Ramos (cell line): ENCODE results near the gene ITGAD.

Experiments used
- in situ Hi-C: fragments of 300-500 bp; cut with MboI; formaldehyde crosslinking; loops from one replicate; pipeline ENCODE4 v1.14.3; 2022; ENCODE audit warnings: low sequenced_read_pairs; ENCODE audit not compliant: unreplicated experiment

The ITGAD gene

GRCh38 chr16:31455601-31456314, 62.6 kb downstream of the ITGAD start:
- in situ Hi-C loops: loop anchor here (10.0 kb wide), 1 partner anchor 419 kb away; the partner anchor contains the start of gene ZNF267

DNA sequence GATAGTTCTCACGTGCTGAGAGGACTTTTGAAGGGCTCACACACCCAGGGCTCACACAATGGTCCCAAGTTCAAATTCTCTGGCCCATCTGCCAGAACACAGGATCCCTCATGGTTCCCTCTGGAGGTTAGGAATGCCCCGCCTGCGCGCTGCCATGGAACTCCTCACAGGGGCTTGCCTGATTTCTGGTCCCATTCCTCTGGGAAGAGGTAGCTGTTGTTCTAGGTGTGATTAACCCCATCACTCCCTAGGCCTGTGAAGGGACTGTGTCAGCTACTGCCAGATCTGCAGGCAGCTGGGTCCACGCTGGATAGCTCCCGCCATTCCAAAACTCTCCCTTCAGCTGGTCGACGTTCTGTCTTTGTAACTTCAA, 63.8 kb downstream of the ITGAD start:
- in situ Hi-C loops: loop anchor here (10.0 kb wide), 1 partner anchor 418 kb away; the partner anchor contains the start of gene ZNF267

GRCh38 chr16:31458073-31458843, 65.1 kb downstream of the ITGAD start:
- in situ Hi-C loops: loop anchor here (10.0 kb wide), 1 partner anchor 417 kb away; the partner anchor contains the start of gene ZNF267

DNA sequence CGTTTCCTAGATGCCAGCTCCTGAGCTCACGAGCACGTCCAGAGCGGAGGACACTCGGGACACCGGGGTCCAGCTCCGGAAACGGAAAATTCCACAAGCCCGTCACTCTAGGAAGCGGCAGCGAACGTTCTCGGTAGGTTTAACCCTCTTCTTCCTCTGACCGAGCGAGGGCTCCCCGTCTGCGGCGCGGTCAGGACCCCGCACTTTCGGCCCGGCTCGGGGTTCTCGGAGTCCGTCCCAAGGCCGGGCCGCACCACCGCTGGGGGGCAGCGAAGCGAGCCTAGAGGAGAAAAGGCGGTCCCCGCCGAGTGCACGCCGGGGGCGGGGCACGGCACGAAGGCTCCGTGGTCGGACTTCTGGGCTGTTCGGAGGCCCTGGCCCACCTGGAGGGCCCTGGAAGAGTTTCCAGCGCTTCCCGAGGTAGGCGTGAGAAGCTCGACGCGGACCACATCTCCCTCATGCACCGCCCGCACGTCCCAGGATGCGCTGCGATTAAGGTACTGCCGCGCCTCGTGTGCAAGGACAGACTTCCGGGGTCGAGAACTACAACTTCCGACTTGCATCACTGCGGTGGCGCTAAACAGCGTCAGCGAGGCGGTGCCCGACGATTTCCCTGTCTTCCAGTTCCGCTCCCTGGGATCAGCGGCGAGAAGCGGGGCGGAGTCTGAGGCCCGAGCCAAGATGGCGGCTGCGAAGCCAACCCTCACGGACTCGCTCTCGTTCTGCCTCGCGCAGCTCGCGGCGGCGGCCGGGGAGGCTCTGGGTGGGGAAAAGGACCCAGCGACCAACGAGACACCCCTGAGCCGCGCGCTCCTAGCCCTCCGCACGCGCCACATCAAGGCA, 65.9 kb downstream of the ITGAD start, which contains the start of gene ARMC5:
ARMC5 (plus strand) TSS at position 658 of the 843 bp plus-strand sequence; CDS start at position 682, 24 bp downstream.
- in situ Hi-C loops: loop anchor here (10.0 kb wide), 1 partner anchor 416 kb away; the partner anchor contains the start of gene ZNF267

DNA sequence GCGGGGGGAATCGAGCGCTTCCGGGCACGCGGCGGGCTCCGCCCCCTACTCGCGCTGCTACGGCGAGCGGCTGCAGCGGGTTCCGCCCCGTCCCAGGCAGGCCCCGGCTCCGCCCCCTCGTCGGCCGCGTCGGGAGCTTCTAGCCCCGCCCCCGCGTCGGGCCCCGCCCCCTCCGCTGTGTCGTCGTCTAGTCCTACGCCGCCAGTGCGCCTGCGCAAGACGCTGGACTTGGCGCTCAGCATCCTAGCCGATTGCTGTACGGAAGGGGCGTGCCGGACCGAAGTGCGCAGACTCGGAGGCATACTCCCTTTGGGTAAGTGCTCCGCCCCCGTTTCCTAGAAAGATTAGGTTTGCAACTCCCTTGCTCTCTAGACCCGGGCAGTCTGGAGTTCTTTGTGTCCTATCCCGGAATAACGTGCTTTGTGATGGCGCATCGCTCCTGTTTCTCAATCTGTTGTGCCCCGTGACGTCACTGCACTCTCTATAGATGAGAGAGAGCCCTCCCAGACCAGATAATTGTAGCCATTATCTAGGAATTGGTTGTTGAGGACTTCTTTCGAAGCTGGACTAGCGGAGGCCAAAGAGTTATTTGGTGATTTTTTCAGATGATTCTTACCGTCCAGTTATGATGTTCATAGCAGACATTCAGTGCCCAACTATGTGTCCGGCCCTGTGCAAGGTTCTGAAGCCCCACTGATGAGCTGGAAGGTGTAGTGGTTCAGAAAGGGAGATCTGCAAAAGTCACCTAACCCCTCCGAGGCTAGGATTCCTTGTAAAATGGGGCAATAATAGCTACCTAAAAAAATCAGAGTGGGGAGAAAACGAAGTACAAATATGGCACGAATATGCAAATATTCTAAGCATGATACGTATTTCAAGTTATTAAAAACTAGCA, 66.8 kb downstream of the ITGAD start:
- in situ Hi-C loops: loop anchor here (10.0 kb wide), 1 partner anchor 415 kb away; the partner anchor contains the start of gene ZNF267

DNA sequence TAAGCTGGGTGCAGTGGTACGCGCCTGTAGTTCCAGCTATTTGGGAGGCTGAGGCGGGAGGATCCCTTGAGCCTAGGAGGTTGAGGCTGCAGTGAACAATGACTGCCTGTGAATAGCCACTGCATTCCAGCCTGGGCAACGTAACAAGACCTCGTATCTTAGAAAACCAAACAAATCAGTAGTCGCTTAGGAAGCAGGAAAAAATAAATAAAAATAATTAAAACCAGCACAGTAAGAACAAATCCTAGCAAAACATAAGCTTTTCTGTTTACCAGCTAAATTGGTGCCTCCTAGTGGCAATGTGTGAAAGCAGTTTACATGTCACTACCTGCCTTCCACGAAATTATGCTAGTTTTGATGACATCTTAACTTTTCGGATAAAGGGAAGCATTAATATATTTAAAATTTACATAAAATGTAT, 67.5 kb downstream of the ITGAD start:
- in situ Hi-C loops: no loop called here

- in situ Hi-C loops: no loop called here
These were observed 68.2 kb downstream of the ITGAD start for GRCh38 chr16:31461201-31461920.

GRCh38 chr16:31461921-31462804, 69.0 kb downstream of the ITGAD start:
- in situ Hi-C loops: no loop called here

DNA sequence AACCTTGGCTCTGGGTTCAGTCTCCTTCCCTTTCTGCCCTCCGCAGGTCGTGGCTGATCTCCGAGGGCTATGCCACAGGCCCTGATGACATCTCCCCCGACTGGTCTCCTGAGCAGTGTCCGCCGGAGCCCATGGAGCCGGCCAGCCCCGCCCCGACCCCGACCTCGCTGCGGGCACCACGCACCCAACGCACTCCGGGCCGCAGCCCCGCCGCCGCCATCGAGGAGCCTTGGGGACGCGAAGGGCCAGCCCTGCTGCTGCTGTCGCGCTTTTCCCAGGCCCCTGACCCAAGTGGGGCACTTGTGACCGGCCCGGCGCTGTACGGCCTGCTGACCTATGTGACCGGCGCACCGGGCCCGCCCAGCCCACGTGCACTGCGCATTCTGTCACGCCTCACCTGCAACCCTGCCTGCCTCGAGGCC, 71.2 kb downstream of the ITGAD start:
- in situ Hi-C loops: no loop called here

GRCh38 chr16:31464781-31465260, 71.7 kb downstream of the ITGAD start:
- in situ Hi-C loops: no loop called here

- in situ Hi-C loops: no loop called here
These were observed 72.7 kb downstream of the ITGAD start for GRCh38 chr16:31465788-31466370.

DNA sequence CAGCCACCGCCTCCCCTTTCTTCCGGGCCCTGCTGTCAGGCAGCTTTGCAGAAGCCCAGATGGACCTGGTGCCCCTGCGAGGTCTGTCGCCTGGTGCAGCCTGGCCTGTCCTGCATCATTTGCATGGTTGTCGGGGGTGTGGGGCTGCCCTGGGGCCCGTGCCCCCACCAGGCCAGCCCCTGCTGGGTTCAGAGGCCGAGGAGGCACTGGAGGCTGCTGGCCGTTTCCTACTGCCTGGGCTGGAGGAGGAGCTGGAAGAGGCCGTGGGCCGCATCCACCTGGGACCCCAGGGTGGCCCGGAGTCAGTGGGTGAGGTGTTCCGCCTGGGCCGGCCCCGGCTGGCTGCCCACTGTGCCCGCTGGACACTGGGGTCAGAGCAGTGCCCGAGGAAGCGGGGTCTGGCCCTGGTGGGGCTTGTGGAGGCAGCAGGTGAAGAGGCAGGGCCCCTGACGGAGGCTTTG, 73.3 kb downstream of the ITGAD start:
- in situ Hi-C loops: no loop called here

- in situ Hi-C loops: no loop called here
These were observed 74.1 kb downstream of the ITGAD start for GRCh38 chr16:31467151-31467773.

DNA sequence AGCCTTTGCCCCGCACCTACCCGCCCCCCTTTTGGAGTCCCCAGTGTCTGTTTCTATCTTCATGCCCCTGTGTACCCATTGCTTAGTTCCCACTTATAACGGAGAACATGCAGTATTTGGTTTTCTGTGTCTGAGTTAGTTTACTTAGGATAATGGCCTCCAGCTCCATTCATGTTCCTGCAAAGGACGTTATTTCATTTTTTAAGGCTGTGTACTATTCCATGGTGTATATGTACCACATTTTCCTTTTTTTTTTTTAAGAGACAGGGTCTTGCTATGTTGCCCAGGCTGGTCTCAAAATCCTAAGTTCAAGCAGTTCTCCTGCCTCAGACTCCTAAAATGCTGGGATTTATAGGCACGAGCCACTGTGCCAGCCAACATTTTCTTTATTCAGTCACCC, 74.7 kb downstream of the ITGAD start:
- in situ Hi-C loops: no loop called here

GRCh38 chr16:31470615-31471014, 77.5 kb downstream of the ITGAD start:
- in situ Hi-C loops: no loop called here

DNA sequence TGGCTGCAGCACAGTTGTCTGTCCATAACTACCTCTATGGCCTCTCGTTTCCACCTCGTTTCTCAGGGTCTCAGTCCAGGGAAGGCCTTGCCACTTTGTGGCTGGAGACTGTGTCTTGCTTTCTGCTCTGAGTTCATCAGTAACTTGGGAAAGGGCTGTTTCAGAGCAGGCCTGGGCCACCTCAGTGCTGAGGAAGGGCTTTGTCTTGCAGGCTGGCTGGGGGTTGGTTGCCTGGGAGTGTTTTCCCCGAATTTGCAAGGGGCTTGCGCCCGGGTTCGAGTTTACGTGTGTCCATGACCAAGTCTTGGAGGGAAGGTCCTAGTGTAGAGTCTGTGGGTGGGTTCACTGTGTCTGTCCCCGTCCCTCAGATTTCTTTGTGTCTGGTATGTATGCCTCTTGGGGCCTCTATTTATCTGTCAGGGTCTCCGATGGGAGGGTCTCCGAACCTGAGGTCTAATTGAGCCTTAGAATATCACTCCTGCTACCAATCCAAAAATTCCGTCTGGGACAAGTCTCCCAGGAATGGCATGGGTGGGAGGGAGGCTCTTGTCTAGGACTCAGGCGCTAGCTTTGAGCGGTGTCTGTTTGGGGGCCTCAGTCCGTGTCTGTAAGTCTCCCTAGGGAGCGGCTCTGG, 78.2 kb downstream of the ITGAD start:
- in situ Hi-C loops: no loop called here
